T-helper 22 cell (primary cell): ENCODE measurements around the gene GRID2.

Source experiments
- DNase-seq: peaks from one replicate; pipeline ENCODE4 v3.0.0-alpha.2; 2020; ENCODE audit warnings: low read depth

The GRID2 gene

GRCh38 chr4:93084599-93085305, 781.0 kb downstream of the GRID2 start:
- DNase-seq, result no peak

- DNase-seq, result no peak
Observed at GRCh38 chr4:93086356-93086755, 782.6 kb downstream of the GRID2 start.

- no peak for DNase-seq
Observed at GRCh38 chr4:93092765-93093164, 789.0 kb downstream of the GRID2 start.

- no peak for DNase-seq
Observed at GRCh38 chr4:93103042-93103441, 799.3 kb downstream of the GRID2 start.

GRCh38 chr4:93116624-93117023, 812.9 kb downstream of the GRID2 start:
- no peak for DNase-seq

GRCh38 chr4:93127489-93127888, 823.7 kb downstream of the GRID2 start:
- DNase-seq, result no peak

GRCh38 chr4:93132631-93133030, 828.9 kb downstream of the GRID2 start:
- no peak for DNase-seq

GRCh38 chr4:93139118-93139517, 835.4 kb downstream of the GRID2 start:
- DNase-seq, result no peak

- no peak for DNase-seq
Observed at GRCh38 chr4:93143902-93144301, 840.1 kb downstream of the GRID2 start.

GRCh38 chr4:93144644-93145043, 840.9 kb downstream of the GRID2 start:
- DNase-seq, result no peak

GRCh38 chr4:93147524-93148212, 843.9 kb downstream of the GRID2 start:
- no peak for DNase-seq

- DNase-seq, result no peak
Observed at GRCh38 chr4:93152491-93152890, 848.7 kb downstream of the GRID2 start.

GRCh38 chr4:93157986-93158385, 854.2 kb downstream of the GRID2 start:
- no peak for DNase-seq

- no peak for DNase-seq
Observed at GRCh38 chr4:93168053-93168452, 864.3 kb downstream of the GRID2 start.

GRCh38 chr4:93169966-93170365, 866.2 kb downstream of the GRID2 start:
- DNase-seq, result no peak

- no peak for DNase-seq
Observed at GRCh38 chr4:93174598-93174997, 870.8 kb downstream of the GRID2 start.

GRCh38 chr4:93178279-93178678, 874.5 kb downstream of the GRID2 start:
- DNase-seq, result no peak

GRCh38 chr4:93179044-93179443, 875.3 kb downstream of the GRID2 start:
- DNase-seq, result no peak

GRCh38 chr4:93182722-93183121, 879.0 kb downstream of the GRID2 start:
- no peak for DNase-seq

- DNase-seq, result no peak
Observed at GRCh38 chr4:93183576-93183975, 879.8 kb downstream of the GRID2 start.

GRCh38 chr4:93184053-93184452, 880.3 kb downstream of the GRID2 start:
- DNase-seq, result no peak

GRCh38 chr4:93186846-93187245, 883.1 kb downstream of the GRID2 start:
- no peak for DNase-seq

GRCh38 chr4:93187466-93187865, 883.7 kb downstream of the GRID2 start:
- DNase-seq, result no peak

- DNase-seq, result no peak
Observed at GRCh38 chr4:93187892-93188291, 884.1 kb downstream of the GRID2 start.
